GM23338 (cell line): ENCODE data around the gene TELO2.

Experiments
- CREB1 ChIP-seq: fragments of 250-450 bp; sonication (Bioruptor Pico); IDR thresholded peaks from 2 replicates; pipeline ENCODE4 v1.5.0; 2020; ENCODE audit warnings: low read depth, mild to moderate bottlenecking, moderate library complexity
- CTCF ChIP-seq, 2 experiments: fragments of 200-600 bp in 1 of 2; sonication (generic) in 1 of 2; conservative IDR thresholded peaks; 2 replicates each; pipeline versions ENCODE4 v1.5.1 to v1.6.1; 2016 to 2017; ENCODE audit warnings: antibody characterized with exemption in 2 of 2, low read depth in 2 of 2, mild to moderate bottlenecking in 2 of 2, moderate library complexity in 1 of 2
- EZH2 ChIP-seq: fragments of 200-600 bp; sonication (generic); IDR thresholded peaks from one replicate; pipeline ENCODE4 v1.8.0; 2017; ENCODE audit warnings: antibody characterized with exemption, mild to moderate bottlenecking, low read depth; ENCODE audit not compliant: unreplicated experiment
- JUNB ChIP-seq: IDR thresholded peaks from one replicate; pipeline ENCODE4 v1.6.1; 2016; ENCODE audit warnings: antibody characterized with exemption; ENCODE audit not compliant: unreplicated experiment
- POLR2AphosphoS5 ChIP-seq: IDR thresholded peaks from 2 replicates; pipeline ENCODE4 v1.6.1; 2016; ENCODE audit warnings: antibody characterized with exemption, low read depth

- TF ChIP-seq CTCF (conservative IDR thresholded peaks at IDR 0.05; ENCODE audit: low read depth in 2 of 2) (no peak), EZH2 (no peak), CREB1 (CRISPR knock-in tag) (no peak), JUNB (no peak), POLR2AphosphoS5 (no peak)
Observed at GRCh38 chr16:1487395-1488053, 5.6 kb upstream of the TELO2 start.
